NCI-H1694 (cell line): ENCODE data around the gene TRIP13.
"Not testable (repeated sequence)": the region's sequence is repeated elsewhere in the genome, so short reads cannot be mapped to it uniquely, and the experiment has no call there.

Experiments used
- DNase-seq: peaks from one replicate; lab custom pipeline; 2025; lab: John Stamatoyannopoulos, UW

The TRIP13 gene

DNA sequence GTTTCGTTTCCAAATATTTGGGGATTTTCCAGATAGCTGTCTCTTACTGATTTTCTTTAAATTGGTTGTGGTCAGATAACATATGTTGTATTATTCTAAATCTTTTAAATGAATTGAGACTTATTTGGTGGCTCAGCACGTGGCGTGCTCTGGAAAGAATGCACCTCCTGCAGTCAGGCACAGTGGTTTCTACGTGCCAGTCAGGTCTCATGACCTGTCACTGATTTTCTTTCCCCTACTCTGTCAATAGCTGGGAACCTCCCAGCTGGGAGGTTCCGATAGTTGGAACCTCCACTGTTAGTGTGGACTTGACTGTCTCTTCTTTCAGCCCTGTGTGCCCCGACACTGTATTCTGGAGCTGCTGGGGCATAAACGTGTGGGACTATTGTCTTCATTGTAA lies 27.6 kb downstream of the TRIP13 start:
- DNase-seq = no peak

DNA sequence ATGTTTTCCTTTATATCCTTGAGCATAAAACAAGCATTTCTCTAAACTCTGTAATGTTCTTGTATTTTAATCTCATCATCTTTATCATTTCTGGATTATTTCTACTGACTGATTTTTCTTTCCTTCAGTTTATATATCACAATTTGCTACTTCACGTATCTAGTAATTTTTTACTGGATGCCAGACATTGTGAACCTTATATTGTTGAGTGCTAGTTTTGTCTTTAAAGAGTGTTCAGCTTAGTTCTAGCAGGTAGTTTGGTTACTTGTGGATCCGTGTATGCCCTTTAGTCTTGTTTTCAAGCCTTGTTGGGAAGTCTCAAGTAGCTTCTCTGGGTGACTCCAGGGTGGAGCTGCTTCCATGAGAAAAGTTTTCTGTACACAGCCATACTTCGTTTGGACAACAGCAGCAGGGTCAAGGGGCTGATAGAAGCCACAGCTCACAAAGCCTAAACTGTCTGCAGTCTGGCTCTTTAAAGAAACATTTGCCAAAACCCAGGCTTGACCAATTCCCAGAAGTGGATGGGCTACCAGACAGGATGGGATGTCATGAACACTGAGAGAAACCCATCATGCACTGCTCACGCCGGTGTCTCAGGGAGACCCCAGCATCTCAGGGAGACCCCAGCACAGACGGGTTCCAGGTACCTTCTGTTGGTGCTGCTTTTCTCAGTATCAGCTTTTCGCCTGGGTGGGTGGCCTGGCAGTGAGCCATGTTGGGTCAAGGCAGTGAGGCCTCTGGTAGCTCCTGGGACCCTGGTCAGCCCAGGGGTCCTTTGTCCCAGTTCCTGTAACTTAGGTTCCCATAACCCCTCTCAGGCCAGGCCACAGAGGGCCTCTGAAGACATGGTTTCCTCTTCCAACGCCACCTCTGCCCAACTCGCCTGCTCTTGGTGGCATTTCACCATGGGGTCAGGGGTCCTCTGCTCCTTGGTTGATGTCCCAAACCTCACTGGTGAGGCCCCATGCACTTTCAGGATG lies 29.1 kb downstream of the TRIP13 start:
- DNase-seq = no peak

DNA sequence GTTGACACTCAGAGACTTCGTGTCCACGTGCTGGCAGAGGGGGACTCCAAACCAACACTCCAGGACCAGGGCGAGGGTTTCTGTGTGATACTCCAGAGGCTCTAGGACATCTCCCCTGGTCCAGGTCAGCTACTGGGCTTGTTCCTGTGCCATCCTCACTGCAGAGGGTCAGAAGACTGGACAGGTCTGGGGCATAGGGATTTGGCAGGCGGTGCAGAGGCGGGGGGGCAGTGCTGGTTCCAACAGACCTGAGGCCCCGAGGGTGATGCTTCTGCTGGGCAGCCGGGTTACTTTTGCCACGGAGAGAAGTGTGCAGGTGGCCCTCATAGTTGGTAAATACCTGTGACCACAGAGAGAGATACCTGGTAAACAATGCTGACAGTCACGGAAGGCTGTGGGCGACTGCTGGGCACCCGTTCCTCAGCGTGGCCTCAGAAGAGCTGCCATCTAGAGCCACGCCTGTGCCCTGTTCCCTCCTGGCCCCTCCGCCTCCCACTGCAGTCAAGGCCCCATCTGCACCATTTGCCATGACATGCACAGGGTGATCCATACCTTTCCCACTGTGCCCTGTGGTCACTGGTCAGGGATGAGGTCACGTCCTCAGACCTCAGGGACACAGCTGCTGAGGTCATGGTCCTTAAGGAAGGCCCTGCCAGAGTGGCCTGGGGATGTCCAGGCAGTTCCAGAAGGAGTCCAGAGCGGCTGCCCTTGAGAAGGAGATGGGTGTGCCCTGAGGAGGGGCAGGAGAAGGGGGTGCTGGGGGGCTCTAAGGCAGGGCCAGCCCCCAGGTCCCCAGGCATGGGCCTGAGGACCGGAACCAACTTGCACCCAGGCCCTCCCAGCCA lies 30.0 kb downstream of the TRIP13 start:
- DNase-seq = no peak

DNA sequence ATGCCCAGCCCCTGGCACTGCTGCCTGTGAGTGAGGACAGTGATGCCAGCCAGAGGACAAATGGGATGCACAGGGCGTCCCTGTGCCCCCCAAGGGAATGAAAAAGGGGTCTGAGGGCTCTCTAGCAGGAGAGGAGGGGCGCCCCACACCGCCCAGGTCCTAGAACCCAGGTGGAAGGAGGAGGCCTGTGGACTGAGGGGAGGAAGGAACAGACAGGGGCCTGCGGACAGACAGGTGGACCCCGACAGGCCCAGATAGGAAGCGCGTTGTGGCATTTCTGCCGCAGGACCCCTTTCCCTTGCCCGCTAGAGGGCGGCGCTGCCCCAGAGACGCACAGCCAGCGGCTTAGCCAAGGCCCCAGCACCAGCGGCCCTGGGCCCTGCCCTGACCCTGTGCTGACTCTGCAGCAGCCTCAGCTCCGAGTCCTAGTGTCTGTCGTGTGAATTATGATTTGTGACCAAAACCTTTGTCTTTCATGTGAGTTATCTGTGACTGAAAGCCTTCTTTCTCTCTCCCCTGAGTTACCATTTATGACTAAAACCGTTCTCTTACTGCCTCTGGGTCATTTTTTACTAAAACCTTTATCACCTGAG lies 30.7 kb downstream of the TRIP13 start:
- peak; percentile 74 for DNase-seq

DNA sequence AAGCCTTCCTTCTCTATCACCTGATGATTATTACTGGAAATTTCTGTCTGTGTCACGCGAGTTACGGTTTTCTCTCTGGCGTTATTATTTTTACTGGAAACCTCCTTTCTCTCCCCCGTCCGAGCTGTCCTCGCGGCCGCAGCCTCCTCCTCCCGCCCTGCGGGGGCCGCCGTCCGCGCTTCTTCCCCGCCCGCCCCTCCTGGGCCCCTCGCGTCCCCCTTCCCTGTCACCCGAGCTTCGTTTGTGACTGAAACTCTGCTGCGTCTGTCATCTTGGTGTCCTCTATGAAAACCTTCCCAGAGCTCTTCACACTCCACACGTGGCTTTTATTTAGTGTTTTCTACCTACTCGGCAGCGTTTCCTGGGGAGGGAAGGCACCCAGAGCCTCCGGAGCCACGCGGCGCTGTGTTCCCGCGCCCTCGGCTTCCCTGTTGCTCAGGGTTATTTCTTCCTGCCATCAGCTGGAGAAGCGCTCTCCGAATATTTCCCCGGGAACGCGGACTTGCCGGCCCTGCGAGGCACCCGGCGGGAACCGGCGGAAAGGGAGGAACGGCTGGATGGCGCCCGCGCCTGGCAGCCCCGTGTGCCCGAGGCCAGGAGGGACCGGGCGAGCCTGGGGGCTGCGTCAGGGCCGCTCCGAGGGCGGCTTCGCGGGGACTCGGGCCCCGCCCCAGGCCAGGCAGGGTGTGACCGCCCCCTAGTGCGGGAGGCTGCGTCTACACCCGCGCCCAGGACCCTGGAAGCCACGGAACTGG lies 33.9 kb downstream of the TRIP13 start:
- no peak for DNase-seq

DNA sequence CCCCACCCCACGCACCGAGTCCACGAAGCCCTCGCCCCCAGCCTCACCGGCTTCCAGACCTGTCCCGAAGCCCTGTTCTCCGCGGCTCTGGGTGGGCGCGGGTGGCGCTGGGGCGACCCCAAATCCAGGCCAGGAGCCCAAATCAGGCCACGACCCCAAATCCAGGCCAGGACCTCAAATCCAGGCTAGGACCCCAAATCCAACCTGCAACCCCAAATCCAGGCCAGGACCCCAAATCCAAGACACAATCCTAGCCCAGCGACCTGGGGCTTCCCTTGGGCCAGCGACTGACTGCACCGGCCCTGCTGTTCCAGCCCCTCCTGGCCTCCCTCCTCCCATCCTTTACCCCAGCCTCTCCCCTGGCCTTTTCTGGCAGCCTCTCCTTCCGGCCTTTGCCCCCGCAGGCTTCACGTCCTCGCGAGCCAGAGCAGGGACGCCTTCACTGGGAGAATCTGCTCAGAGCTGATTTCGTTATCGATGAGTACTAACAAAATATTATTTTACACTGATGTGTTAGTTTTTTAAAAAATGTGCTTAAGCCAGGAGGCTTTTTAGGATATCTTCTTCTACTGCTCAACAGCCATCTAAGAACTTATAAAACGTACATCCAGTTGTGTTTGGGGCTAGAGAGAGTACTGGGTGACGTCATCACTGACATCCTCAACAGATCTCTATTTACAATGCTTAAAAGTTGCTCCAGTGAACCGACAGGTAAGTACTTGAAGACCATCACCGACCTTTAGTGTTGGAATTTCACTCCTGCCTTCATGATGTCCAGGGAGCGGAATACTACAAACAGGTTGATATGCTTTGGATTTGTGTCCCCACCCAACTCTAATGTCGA lies 34.7 kb downstream of the TRIP13 start:
- no peak for DNase-seq

DNA sequence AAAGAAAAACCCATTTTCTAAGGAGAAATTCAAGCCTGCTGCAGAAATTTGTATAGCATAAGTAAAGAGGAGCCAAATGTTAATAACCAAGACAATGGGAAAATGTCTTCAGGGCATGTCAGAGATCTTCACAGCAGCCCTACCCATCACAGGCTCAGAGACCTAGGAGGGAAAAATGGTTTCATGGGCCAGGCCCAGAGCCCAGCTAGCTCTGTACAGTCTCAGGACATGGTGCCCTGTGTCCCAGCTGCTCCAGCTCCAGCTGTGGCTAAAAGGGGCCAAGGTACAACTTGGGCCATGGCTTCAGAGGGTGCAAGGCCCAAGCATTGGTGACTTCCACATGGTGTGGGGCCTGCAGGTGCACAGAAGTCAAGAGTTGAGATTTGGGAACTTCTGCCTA lies 36.5 kb downstream of the TRIP13 start:
- not testable (repeated sequence) for DNase-seq

DNA sequence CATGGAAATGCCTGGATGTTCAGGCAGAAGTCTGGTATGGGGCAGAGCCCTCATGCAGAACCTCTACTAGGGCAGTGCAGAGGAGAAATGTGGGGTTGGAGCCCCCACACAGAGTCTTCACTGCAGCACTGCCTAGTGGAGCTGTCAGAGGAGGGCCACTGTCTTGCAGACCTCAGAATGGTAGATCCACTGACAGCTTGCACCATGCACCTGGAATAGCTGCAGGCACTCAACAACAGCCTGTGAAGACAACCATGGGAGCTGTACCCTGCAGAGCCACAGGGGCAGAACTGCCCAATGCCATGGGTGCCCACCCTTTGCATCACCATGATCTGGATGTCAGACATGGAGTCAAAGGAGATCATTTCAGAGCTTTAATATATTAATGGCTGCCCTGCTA lies 36.9 kb downstream of the TRIP13 start:
- no peak for DNase-seq

DNA sequence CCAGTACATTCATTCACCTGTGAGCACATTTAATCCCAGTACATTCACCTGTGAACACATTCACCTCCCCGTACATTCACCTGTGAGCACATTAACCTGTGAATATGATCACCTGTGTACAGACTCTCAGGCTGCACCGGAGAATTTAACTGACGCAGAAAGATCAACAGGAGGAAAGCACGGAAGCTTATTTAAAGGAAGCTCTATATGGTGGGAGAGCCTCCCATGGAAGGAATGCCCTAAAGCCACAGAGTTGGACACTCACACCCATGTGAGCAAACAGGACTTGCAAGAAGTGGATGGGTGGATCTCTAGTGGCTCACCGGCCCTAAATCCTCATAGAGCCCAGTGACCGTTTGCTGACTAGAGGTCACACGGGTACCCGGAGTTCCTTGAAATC lies 38.2 kb downstream of the TRIP13 start:
- DNase-seq = no peak

DNA sequence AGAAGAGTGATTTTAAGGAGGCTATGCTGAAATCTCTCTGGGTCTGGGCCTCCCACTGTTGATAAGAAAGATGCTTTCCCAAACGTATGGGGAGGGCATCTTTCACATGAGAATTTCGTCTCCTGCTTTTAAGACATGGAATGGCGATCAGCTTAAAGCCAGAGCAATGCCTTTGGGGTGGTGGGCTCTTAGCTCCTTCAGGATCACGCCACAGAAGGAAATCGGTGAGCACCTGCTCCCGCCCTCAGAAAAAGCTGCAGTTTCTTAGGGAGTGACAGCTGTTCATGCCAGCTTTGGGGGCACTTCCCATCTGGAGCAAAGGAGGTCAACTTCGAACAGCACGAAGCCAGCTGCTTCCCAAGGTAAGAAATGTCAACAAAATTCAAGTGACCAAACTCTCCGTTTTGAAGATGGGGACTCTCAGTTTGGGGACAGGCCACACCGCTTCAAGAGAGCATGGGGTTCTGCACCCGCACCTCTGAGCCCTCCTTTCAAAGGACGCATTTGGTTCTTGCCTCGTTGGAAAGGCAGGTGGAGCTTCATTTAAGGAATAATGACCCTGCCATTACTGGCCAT lies 39.0 kb downstream of the TRIP13 start:
- DNase-seq = no peak

DNA sequence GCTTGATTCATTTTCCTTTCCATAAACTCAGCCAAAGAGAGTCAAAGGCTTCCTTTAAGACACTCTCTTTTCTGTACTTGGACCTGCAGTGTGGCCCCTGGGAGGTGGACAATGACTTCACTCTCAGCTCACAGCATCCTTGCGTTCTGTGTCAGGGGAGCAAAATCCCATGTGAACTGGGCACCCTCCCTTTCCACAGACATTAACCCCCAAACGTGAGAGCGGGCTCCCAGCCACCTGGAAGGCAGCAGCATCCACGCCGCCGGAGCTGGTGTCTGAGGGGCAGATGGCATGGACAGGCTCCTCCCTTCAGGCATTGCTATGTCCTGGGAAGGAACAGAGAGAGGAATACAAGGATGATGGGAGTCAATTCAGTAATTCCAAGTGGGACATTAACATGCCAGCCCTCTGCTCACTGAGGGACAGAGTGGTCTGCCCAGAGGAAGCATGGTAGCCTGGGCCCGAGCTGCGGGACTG lies 39.5 kb downstream of the TRIP13 start:
- no peak for DNase-seq

DNA sequence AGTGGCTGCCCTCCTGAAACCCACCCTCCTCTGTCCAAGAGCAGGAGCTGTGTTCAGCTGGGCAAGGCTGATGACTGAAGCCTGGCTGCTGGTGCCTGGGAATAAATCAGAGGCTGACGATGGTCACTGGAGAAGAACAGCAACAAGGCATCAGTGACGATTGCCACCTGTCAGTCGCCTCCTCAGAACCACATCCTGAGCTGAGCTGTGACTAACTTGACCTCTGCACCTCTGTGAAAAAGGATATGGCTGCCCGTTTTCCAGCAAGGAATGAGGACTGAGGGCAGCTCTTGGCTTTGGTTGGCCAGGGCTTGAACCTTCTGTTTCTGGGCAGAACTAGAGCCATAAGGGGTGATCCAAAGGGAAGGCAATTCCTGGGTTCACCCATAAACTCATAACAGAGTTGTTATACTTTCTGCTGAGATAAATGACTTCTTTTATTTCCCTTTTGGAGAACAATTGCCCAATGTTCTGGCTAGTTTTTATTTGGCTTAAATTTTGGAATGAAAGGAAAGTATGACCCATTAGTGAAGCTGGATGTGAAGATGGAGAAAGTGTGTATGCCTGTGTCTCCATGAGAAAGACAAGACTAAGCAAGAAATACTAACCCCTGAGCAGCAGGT lies 40.1 kb downstream of the TRIP13 start:
- DNase-seq = no peak

DNA sequence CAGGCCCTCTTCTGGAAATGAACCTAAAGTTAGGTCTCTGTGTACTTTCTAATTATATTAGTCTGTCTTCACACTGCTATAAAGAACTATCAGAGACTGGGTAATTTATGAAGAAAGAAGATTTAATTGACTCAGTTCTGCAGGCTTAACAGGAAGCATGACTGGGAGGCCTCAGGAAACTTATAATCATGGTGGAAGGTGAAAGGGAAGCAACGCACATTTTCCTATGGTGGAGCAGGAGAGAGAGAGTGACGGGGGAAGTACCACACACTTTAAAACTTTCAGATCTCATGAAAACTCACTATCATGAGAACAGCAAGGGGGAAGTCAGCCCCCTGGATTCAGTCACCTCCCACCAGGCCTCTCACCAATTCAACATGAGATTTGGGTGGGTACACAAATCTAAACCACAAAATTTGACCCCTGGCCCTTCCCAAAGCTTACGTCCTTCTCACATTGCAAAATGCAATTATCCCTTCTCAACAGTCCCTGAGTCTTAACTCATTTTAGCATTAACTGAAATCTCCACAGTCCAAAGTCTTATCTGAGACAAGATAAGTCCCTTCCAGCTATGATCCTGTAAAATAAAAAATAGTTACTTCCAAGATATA lies 40.7 kb downstream of the TRIP13 start:
- no peak for DNase-seq

DNA sequence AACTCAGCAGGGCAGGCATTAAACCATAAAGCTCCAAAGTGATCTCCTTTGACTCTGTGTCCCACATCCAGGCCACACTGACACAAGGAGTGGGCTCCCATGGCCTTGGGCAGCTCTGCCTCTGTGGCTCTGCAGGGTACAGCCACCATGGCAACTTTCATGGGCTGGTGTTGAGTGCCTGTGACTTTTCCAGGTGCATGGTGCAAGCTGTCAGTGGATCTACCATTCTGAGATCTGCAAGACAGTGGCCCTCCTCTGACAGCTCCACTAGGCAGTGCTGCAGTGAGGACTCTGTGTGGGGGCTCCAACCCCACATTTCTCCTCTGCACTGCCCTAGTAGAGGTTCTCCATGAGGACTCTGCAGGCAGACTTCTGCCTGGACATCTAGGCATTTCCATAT lies 41.3 kb downstream of the TRIP13 start:
- DNase-seq = not testable (repeated sequence)

DNA sequence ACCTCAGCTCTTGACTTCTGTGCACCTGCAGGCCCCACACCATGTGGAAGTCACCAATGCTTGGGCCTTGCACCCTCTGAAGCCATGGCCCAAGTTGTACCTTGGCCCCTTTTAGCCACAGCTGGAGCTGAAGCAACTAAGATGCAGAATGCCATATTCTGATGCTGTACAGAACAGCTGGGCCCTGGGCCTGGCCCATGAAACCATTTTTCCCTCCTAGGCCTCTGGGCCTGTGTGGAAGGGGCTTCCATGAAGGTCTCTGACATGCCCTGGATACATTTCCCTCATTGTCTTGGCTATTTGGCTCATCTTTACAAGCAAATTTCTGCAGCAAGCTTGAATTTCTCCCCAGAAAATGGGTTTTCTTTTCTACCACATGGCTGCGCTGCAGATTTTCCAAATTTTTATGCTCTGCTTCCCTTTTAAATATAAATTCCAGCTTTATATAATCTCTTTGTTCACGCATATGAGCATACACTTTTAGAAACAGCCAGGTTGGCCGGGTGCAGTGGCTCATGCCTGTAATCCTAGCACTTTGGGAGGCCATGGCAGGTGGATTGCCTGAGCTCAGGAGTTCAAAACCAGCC lies 41.8 kb downstream of the TRIP13 start:
- DNase-seq = not testable (repeated sequence)

DNA sequence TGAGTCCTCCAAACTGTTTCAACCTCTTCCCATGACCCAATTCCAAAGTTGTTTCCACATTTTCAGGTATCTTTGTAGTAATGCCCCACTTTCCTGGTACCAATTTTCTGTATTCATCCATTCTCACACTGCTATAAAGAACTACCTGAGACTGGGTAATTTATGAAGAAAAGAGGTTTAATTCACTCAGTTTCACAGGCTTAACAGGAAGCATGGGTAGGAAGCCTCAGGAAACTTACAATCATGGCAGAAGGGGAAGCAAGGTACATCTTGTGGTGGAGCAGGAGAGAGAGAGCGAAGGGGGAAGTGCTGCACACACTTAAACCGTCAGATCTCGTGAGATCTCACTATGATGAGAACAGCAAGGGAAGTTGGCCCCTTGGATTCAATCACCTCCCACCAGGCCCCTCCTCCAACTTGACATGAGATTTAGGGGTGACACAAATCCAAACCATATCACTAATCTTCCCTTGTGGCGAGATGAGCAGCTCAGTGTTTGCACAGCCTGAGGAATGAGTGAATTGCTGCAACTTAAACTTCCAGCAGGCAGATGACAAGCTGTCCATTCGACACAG lies 42.9 kb downstream of the TRIP13 start:
- no peak for DNase-seq

DNA sequence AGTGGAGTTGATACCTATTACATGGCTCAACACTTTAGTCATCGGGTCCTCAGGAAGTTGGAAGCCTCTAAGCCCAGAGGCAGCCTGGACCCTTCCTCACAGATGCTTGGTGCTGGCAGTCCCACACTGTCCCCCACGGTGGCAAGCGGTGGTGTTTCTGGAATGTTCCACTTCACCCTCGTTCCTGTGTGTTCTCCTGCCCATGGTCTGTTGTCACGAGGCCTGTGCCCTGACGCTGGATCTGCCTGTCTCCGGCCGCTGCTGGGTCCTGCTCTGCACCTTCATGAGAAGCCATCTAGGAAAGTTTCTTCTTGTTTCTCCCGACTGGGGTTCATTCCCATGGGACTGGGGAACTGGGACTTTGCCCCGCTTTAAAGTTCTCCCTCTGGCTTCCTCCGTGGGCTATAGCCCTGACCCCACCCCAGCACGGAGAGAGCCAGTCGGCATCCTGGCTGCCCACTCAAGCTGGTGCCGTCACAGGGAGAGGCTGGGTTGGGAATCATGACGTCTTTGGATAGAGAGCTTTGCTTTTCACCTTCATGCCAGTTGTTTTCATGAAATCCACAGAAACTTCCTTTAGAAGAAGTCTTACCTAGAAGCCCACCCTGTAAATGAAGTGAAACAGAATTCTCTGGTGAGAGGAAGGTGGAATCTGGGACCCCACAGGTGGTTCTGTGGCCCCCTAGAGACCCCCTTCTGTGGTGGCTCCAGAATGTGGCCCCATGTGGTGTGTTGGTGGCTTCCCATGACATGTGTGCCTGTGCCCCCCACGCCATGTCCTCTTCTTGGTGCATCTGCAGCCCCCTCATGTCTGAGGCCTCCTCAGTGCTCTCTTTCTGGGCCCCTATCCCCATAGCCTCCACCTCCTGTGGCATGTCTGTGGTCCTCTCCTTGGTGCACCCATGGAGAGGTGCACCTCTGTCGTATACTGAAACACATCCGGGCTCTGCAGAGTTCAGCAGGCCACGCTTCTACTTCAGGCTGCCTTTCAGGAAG lies 43.8 kb downstream of the TRIP13 start:
- no peak for DNase-seq
